DMS153 treated with DMSO at 0.1 percent for 48 hours (cell line): Measurements from ENCODE around the gene FAM171A1.
"Not testable (repeated sequence)": the region's sequence is repeated elsewhere in the genome, so short reads cannot be mapped to it uniquely, and the experiment has no call there.

Experiments used
- DNase-seq: peaks from one replicate; lab custom pipeline; 2025; ENCODE audit not compliant: unreplicated experiment; lab: John Stamatoyannopoulos, UW

FAM171A1 gene

DNA sequence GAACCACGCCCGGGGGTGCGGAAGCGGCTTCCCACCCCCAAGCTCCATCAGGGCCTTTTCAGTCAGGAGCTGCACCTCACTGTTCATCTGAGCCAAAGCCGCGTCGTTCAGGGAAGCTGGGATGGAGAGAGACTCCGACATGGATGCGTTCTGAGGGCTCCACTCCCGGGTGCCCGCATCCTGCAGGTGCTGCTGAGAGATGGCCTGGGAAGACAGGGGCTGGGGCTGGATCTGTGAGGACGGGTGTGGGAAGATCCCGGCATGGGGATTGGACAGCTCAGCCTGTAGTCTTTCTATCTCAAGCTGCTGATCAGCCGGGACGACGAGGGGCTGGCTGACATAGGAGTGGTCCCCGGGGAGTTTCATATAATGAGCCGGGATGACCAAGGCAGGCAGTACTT, 157.6 kb downstream of the FAM171A1 start:
- DNase-seq: no peak

DNA sequence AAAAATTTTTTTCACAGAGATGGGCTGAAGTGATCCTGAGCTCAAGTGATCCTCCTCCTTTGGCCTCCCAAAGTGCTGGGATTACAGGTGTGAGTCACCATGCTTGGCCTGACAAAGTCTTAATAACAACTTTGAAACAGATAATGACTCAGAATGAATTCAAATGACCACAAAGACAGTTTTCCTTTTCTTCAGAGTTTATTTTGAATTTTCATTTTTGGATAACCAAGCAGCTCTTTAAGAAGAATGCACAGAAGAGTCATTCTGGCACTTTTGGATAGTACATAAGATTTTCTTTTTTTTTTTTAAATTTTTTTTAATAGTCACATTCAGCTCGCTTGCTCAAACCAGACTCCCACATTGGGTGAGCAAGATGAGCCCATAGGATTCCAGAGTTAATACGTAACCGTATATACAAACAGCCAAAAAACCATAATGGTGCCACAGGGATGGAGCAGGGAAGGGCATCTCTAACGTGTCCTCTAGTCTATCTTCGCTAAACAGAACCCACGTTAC, 159.6 kb downstream of the FAM171A1 start:
- DNase-seq: no peak

DNA sequence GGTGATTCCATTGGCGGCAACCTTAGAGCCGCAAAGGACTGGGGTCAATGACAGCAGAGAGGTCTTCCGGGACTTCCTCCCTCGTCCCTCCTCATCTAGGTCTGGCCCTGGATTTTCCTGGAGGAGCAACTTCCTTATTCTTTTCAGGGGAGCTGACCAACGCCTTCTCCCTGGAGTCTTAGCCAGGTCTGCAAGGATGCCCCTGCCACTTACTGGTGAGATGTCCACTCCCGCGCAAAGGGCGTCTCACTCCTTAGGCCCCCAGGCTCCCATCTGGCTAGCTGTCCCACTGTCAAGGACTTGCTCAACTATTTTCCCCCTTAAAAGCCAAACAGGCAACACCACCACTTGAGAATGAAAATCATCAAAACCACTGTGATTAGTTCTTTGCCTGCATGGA, 160.6 kb downstream of the FAM171A1 start:
- no peak for DNase-seq

DNA sequence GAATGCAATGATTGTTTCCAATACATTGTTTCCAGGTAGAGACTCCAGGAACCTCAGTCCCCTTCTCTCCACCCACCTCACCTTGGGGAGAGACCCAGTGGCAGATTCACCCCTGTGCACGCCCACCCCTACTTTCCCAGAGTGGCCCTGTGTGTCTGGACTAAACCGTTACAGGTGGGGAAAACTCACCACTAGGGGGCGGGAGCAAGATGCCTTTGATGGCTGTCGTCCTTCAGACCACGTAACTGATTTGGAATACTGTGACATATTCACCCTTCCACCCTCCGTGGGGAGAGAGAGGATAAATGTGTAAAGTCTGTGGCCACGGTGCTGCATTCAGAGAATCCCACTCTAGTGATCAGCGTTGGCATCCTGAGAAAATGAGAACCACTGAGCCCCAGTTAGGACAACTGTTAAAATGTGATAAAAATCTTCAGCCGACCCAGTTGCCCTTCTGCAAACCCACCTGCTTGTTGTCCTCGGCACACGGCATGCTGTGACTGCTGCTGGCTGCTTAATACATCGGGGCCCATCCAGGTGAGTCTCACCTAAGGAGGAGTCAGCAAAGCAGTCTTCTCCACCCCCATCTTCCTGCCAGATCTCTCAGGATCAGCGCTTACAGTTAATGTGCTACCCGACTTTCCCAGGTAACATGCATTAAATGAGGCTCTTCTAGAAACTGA, 161.1 kb downstream of the FAM171A1 start:
- DNase-seq: peak; percentile 18

DNA sequence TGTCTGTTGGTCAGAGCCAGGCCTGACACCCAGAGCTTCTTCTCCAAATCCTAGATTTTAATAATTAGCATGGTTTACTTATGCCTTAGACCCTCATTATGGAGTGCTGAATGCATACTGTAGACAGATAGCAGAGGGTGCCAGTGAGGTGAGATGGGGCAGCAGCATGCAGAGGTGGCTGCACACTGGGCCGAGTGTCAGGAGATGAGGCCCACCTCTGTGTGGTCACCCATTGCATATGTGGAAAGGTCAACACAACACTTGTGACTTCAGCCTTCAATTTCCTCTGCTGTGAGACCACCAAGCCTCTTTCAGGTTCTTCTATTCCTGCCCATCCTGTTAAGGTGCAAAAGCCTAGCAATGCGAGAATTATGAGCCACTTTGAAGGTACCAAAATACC, 162.9 kb downstream of the FAM171A1 start:
- DNase-seq: no peak

DNA sequence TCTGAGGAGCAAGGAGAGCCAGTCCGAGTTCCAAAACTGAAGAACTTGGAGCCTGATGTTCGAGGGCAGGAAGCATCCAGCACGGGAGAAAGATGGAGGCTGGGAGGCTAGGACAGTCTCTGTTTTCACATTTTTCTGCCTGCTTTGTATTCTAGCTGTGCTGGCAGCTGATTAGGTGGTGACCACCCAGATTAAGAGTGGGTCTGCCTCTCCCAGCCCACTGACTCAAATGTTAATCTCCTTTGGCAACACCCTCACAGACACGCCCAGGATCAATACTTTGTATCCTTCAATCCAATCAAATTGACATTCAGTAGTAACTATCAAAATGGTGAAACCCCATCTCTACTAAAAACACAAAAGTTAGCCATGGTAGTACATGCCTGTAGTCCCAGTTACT, 163.7 kb downstream of the FAM171A1 start:
- DNase-seq: not testable (repeated sequence)

DNA sequence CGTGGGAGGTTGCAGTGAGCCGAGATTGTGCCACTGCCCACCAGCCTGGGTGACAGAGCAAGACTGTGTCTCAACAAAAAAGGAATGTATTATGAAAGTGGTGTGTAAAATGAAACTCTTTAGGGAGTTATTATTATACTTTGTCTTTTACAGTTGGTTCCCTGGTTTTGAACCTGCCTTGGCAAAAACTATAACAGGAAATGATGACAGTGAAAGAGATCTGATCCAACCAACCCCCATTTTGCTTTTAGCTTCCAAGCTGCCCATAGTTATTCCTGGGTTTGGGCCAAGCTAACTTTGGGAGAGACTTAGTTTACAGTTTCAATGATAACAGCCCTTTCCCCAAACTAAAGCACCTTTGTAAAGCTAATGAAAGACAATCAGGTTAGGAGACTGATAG, 168.4 kb downstream of the FAM171A1 start:
- DNase-seq: no peak

DNA sequence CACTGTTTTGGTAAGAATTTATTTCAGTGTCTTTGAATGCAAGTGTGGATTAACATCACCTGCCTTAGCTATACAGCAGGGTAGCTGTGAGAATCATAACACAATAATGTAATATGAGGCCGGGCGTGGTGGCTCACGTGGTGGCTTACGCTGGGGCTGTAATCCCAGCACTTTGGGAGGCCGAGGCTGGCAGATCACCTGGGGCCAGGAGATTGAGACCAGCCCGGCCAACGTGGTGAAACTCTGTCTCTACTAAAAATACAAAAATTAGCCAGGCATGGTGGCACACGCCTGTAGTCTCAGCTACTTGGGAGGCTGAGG, 168.8 kb downstream of the FAM171A1 start:
- DNase-seq: not testable (repeated sequence)

DNA sequence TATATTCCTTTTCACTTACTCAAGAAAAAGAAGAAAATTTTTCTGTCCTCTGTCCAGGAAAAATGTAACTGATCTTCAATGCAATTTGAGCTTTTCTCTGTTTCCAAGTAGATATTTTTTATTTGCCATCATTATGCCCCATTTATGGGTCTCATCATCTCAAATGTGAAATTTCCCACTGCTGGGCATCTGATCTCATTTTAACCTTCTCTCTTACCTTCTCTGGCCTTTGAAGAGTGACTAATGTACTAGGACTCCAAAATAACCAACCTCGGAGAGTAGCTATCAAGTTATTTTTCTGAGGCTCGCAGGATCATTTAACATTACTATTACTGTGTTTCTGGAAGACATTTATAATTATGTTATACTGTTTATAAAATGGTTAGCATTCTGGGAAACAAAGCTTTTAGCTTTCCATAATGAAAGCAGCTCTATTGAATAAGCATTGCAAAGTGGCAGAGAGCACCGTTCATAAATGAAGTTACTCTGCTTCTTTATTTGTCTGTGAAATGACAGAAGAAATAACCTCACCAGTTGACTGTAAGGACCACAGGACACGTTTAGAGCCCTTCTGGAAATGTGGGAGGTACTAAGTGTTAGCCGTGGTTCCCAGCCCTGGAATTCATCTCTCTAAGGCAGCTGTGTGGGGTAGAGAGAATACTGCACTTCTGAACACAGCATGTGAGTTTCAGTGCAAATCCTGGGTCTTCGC, 169.3 kb downstream of the FAM171A1 start:
- DNase-seq: no peak

DNA sequence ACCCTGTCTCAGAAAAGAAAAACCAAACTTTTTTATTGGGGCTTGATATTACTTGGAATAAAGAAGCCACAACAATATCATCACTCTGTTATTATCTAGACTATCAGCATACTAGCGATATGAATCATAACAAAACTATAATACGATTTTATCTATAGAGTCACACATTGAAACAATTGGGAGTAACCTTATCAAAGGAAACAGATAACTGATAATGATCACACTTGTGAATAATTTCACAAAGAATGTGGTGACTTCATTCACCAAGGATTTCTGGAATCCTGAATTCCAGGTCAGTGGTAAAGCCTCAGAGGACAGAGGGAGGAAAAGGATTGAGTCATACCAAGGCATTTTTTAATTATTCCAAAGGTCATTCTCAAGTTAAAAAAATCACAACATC, 170.5 kb downstream of the FAM171A1 start:
- no peak for DNase-seq

DNA sequence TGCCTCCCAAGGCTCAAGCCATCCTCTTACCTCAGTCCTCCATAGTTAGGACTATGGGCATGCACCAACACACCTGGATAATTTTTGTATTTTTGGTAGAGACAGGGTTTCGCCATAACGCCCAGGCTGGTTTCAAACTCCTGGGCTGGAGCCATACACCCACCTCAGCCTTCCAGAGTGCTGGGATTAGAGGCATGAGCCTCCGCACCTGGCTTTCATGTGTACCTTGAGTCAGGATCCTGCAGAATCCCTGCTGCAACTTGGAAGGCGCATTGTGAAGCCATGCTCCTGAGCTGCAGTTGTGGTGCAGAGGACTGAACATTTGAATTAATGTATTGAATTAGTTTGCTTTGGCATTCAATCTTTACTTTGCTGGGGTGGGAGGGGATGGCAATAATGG, 173.2 kb downstream of the FAM171A1 start:
- DNase-seq: no peak

DNA sequence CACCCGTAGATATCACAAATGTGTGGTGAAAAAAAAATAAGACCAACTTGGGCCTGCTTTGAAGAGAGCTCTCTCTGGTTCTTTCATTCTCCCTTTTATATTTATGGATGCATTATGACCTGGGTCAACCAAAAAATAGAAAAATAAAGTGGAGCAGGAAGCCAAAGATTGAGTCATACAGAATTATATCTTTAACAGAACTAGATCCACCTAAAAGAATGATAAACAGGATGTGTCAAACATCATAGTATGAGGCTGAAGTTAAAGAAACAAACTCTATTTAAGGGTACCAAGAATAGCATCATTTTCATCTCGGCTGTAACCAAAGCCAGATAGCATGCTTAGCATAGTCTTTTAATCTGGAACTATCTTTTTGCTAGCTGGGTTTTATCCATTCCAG, 173.8 kb downstream of the FAM171A1 start:
- DNase-seq: no peak

DNA sequence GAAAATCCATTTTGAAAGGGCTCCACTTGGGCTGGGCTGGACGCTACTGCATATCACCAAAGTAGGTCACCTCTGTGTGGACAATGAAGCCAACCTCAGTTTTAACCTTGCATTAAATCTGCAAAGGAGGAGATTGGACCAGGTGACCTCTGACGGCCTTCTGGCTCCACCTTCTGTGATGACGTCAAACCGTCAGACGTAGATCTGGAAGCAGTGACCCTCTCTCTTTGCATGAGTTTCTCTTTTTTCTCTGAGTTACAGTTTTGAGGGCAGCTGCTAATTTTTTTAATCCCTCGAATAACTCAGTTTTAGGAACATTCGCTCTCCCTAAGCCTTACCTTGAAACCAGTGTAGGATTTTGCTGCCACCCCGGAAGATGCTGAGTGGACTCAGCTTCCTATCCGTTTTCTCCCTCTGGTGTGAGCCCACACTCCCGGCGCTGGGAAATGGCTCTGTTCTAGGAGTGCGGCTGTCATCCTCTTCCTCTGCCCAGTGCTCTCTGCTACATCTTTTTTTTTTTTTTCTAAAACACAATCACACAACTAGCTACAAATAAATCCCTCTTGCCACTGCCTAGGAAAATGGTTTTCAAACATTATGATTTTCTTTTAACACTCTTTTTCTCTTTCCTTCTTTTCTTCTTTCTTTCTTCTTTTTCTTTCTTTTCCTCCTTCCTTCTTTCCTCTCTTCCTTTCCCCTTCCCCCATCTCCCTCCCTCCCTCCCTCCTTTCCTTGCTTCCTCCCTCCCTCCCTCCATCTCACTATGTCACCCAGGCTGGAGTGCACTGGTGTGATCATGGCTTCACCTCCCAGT, 174.9 kb downstream of the FAM171A1 start:
- no peak for DNase-seq

DNA sequence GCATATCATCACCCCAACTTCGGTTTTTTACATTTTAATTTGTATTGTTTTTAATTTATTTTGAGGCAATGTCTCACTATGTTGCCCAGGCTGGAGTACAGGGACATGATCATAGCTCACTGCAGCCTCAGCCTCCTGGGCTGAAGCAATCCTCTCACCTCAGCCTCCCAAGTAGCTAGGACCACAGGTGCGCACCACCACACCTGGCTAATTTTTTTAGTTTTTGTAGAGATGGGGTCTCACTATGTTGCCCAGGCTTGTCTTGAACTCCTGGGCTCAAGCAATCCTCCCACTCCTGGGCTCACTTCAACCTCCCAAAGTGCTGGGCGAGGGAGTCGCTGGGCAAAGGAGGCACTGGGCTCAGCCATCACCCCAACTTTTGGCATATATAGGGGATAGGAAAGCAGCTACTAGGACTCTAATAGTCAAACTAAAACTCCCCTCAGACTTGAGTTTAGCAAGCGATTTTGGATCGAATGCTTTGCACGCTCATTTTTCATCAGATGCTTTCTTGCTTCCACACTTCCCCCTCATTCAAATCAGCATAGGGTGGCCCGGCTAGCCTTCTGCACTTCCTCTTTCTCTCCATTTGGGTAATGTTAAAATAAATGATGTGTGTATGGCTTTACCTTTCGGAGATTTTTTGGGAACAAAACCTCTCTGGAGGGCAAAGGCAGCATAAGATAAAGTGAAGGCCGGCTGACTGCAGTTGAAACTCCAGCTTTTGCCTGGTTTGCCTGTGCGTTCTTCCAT, 181.8 kb downstream of the FAM171A1 start:
- no peak for DNase-seq

DNA sequence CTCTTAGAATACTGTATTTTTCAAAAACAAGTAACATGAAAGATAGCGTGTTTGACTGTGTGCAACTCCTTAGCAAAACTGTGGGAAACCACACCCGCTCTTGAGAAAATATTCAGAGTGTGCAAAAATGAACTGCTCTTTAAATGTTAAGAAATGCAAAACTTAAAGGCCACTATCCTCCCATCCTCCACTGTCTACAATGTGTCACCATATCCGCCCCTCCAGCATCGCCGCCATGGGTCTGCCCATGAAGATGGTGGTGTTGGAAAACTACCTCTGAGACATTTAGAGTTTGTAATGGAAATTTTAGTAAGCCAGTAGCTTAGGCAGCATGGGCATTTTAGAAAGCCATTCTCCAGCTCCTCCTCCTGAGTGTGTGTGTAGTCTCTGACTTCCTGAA, 182.5 kb downstream of the FAM171A1 start:
- no peak for DNase-seq

DNA sequence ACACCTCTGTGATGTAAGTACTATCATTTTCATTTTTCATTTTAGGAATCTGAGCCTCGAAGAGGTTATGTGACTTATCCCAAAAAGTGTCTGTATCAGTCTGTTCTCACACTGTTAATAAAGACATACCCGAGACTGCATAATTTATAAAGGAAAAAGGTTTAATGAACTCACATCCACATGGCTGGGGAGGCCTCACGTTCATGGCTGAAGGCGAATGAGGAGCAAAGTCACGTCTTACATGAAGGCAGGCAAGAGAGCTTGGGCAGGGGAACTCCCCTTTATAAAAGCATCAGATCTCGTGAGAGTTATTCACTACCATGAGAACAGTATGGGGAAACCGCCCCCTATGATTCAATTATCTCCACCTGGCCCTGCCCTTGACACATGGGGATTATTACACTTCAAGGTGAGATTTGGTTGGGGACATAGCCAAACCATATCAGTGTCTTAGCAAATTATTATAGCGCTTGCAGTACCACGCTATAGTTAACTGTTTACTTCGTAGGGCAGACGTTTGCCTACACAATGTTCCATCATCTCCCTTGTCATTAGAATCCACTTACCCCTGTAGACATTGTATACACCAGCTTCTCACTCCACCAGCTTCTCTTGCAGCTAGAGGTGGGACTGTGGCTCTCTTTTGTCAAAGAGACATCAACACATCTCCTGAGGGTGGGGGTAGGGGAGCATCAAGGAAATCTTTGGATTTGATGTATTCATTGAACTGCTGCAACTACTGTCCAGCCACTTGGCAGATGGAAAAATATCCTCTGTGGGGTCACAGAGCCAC, 187.2 kb downstream of the FAM171A1 start:
- DNase-seq: no peak

DNA sequence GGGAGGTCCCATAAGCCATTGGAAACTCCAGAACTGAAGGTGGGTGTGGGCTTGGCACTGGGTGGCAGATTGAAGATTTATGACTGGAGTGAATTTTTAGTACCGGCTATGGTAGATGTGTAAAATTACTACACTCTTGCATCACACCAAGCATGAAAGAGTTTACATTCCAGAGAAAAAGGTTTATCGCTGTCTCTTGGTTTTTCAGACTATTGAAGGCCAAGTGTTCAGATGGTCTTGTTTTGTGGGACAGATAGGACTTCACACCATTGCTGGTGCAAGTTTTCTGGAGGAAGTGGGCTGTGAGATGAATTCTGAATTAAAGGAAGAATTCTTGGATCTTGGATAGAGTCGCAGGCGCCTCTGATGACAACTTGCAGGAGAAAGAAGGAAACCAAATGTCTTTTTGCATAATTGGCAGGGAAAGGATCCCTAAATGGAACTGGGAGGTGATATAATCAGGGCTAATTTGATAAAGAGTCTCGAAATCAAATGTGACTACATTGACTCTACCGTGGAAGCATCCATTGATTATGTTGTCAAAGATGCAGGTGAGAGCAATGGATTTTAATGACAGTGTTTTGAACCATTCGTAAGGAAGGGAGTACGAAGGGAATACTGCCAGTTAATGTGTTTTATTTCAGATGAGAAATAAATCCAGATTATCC, 188.4 kb downstream of the FAM171A1 start:
- DNase-seq: no peak

DNA sequence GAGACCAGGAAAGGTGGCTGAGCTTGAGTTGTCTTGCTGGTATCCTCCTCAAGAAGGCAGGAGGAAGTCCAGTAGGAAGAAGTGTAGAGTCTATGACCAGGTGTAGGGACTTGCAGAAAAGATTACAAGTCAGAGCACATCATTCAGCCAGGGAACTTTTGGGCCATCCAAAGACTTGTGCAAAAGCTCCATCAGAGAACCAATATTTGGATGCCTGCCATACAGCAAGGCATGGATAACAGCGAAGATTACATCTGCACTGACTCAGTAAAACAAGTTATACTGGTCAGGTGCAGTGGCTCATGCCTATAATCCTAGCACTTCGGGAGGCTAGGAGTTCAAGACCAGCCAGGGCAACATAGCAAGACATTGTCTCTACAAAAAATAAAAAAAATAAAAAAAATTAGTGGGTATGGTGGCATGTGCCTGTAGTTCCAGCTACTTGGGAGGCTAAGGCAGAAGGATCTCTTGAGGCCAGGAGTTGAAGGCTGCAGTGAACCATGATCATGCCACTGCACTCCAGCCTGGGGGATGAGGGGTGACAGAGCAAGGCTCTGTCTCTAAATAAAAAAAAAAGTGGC, 189.4 kb downstream of the FAM171A1 start:
- no peak for DNase-seq

DNA sequence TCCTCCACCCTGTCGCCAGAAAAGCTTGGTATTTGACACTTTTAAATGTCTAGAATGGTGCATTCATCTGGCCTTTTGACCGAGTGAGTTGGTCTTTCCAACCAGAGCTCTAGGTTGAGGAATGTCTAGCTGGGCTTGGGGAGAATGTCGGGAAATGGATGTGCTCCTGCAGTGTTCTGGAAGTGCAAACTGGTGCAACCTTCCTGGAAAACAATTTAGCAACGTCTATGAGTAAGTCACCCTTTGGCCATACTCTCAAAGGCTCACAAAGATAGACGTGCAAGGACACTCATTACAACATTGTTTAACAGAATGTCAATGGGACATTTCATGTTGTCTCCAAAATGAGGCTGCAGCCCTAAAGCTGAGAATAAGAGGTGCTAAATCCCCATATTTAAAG, 190.4 kb downstream of the FAM171A1 start:
- DNase-seq: no peak

DNA sequence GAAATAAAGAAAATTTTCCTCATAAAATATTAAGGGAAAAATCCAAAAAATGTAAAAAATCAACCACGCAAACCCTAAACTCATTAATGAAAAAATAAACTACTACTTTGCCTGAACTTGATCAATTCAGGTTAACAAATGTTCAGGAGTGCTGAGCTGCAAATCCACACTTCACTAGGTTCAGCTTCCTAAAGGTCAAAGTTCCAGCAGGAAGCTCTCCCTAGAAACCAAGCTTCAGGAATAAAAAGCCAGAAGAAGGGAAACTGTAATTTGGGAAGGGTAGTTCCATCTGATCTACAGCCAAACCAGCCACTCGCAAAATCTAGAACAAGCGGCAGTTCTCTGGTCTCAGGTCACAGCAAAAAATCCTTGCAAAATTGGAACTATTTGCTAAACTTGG, 194.8 kb downstream of the FAM171A1 start:
- no peak for DNase-seq
